OCI-LY7 (cell line): Measurements from ENCODE around the gene GPRC5C. TPM values are rescaled to one million over a fixed set of nuclear protein-coding genes. Genes with fewer than 3 reads are reported as not detected.

ENCODE experiments used
- BruUV-seq: library from RNA; stranded (reverse); fragments of 400-500 nt; replicated peaks from 2 replicates; lab custom pipeline; 2021; lab: Mats Ljungman, UMichigan
- CTCF ChIA-PET: fragments of 300-600 bp; sonication (Branson Sonifier 250); formaldehyde crosslinking; loops from one replicate; lab custom pipeline; 2022; ENCODE audit warnings: antibody characterized with exemption; ENCODE audit not compliant: unreplicated experiment; lab: Charles Lee
- POLR2A ChIA-PET: fragments of 300-600 bp; sonication (Branson Sonifier 250); formaldehyde crosslinking; loops from one replicate; lab custom pipeline; 2022; ENCODE audit warnings: antibody characterized with exemption; lab: Charles Lee
- DNase-seq: peaks from one replicate; pipeline ENCODE4 v3.0.0-alpha.2; 2015; ENCODE audit warnings: low spot score
- H2AFZ ChIP-seq: fragments of 200-600 bp; sonication (generic), shearing (Covaris generic); 2 replicates; pipeline ENCODE4 v1.6.1; 2014; ENCODE audit warnings: mild to moderate bottlenecking, antibody characterized with exemption, low read length, moderate library complexity
- H3K27ac ChIP-seq: fragments of 200-600 bp; sonication (generic); 2 replicates; pipeline ENCODE4 v1.5.1; 2014; ENCODE audit warnings: mixed run types, low read depth, mild to moderate bottlenecking, moderate library complexity, low read length, inconsistent platforms; ENCODE audit not compliant: poor library complexity, severe bottlenecking
- H3K36me3 ChIP-seq: fragments of 200-600 bp; sonication (generic); 2 replicates; pipeline ENCODE4 v1.6.1; 2014; ENCODE audit warnings: mild to moderate bottlenecking, antibody characterized with exemption, low read length, moderate library complexity, mixed read lengths; ENCODE audit not compliant: insufficient read depth
- H3K4me1 ChIP-seq: fragments of 200-600 bp; sonication (generic); 2 replicates; pipeline ENCODE4 v1.5.1; 2014; ENCODE audit warnings: mild to moderate bottlenecking, low read length; ENCODE audit not compliant: insufficient read depth, poor library complexity, severe bottlenecking
- H3K4me2 ChIP-seq: fragments of 200-600 bp; sonication (generic); 2 replicates; pipeline ENCODE4 v1.6.1; 2014; ENCODE audit warnings: mild to moderate bottlenecking, low read length
- H3K4me3 ChIP-seq: fragments of 200-600 bp; sonication (generic); 2 replicates; pipeline ENCODE4 v1.5.1; 2014; ENCODE audit warnings: mild to moderate bottlenecking, low read depth, low read length; ENCODE audit not compliant: poor library complexity, severe bottlenecking
- H3K79me2 ChIP-seq: fragments of 200-600 bp; sonication (generic); 2 replicates; pipeline ENCODE4 v1.6.1; 2016; ENCODE audit warnings: low read depth, mild to moderate bottlenecking, low read length, moderate library complexity, mixed read lengths; ENCODE audit not compliant: insufficient read depth
- H3K9me2 ChIP-seq: fragments of 200-600 bp; sonication (generic); 2 replicates; pipeline ENCODE4 v1.6.1; 2016; ENCODE audit warnings: mild to moderate bottlenecking, low read length, mixed read lengths; ENCODE audit not compliant: insufficient read depth
- H3K9me3 ChIP-seq: fragments of 200-600 bp; sonication (generic); 2 replicates; pipeline ENCODE4 v1.6.1; 2014; ENCODE audit warnings: mild to moderate bottlenecking, mixed run types, low read length, mixed read lengths
- H4K20me1 ChIP-seq: fragments of 200-600 bp; sonication (generic); 2 replicates; pipeline ENCODE4 v1.6.1; 2014; ENCODE audit warnings: mild to moderate bottlenecking, antibody characterized with exemption, low read length, moderate library complexity, mixed read lengths; ENCODE audit not compliant: insufficient read depth
- EZH2phosphoT487 ChIP-seq: fragments of 200-600 bp; sonication (generic); IDR thresholded peaks from 2 replicates; pipeline ENCODE4 v1.6.1; 2018; ENCODE audit warnings: low read depth, borderline replicate concordance, mild to moderate bottlenecking, mixed run types, antibody characterized with exemption, low read length, moderate library complexity, mixed read lengths
- intact Hi-C: fragments of 100-400 bp; cut with micrococcal nuclease; formaldehyde crosslinking; loops from one replicate; pipeline ENCODE4 v1.10.0; 2022; ENCODE audit not compliant: unreplicated experiment
- total RNA-seq, 2 experiments: library from RNA; depleted of rRNA in 1 of 2; stranded (reverse); fragments of >200 nt in 1 of 2; shearing (Covaris generic) in 1 of 2; gene quantifications; 2 replicates each; pipeline ENCODE4 v1.2.3, GENCODE V29; 2014 to 2022
- TF ChIP-seq, protein P1 (sequence below): fragments of 200-600 bp; sonication (generic); conservative IDR thresholded peaks from 2 replicates; pipeline ENCODE4 v1.5.1; 2014; ENCODE audit warnings: mild to moderate bottlenecking, antibody characterized with exemption, low read length, moderate library complexity, mixed read lengths

Gene GPRC5C
- total RNA-seq, 2 experiments from 2014 or later, result 1.1 to 19.5 TPM

GRCh38 chr17:74402048-74402447, 29.8 kb upstream of the GPRC5C start:
- H3K79me2 ChIP-seq, result no peaks in the 10 kb centered on the region
- no TSS peak for BruUV-seq
- intact Hi-C loops, result no loop called here

DNA sequence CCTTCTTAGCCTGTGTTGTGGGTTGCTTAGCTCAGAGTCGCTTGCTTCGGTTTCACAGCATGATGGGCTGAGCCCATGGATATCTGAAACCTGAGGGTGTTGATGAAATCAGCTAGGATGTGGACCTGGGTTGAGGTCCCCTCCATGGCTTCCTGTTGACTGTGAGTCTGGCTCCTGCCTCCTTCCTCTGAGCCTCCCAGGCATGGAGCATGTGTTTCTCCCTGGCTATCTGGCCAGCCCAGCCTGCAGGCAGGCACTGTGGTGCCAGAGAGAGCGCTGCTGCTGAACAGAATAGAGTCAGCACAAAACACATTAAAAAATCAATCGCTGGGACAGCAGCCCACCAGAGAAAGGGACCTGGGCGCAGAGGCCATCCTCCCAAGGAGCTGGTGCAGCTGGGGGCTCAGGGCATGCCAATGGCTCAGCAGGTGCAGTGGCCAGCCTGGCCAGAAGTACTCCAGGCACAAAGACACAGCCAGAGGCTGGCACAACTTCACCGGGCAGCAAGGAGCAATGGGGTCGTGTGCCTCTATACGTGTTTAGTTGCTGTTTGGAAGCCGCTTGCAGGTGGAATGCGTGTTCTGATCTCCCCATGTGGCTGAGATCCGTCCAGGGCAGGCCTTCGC, 28.3 kb upstream of the GPRC5C start:
- POLR2A ChIA-PET, result interaction anchor here (0.6 kb wide), 1 partner anchor 16 kb away, joined by 3 read pairs; no protein-coding TSS in a partner anchor
- intact Hi-C loops, result no loop called here
- H4K20me1 ChIP-seq, result no peaks in the 10 kb centered on the region
- no peaks in the 10 kb centered on the region for H3K36me3 ChIP-seq
- no peaks in the 10 kb centered on the region for H3K4me1 ChIP-seq
- CTCF ChIA-PET, result interaction anchor here (0.6 kb wide), 1 partner anchor 77 kb away, joined by 9 read pairs; no protein-coding TSS in a partner anchor
- H3K9me3 ChIP-seq, result no peaks in the 10 kb centered on the region
- H3K4me2 ChIP-seq, result no peak overlapping the region
- no peaks in the 10 kb centered on the region for H3K9me2 ChIP-seq
- no peak overlapping the region for H2AFZ ChIP-seq
- H3K79me2 ChIP-seq, result no peaks in the 10 kb centered on the region
- no peak for DNase-seq
- BruUV-seq, result no TSS peak
- H3K27ac ChIP-seq, result no peak overlapping the region
- TF ChIP-seq EZH2phosphoT487, result no peak
- TF ChIP-seq, protein P1, sequence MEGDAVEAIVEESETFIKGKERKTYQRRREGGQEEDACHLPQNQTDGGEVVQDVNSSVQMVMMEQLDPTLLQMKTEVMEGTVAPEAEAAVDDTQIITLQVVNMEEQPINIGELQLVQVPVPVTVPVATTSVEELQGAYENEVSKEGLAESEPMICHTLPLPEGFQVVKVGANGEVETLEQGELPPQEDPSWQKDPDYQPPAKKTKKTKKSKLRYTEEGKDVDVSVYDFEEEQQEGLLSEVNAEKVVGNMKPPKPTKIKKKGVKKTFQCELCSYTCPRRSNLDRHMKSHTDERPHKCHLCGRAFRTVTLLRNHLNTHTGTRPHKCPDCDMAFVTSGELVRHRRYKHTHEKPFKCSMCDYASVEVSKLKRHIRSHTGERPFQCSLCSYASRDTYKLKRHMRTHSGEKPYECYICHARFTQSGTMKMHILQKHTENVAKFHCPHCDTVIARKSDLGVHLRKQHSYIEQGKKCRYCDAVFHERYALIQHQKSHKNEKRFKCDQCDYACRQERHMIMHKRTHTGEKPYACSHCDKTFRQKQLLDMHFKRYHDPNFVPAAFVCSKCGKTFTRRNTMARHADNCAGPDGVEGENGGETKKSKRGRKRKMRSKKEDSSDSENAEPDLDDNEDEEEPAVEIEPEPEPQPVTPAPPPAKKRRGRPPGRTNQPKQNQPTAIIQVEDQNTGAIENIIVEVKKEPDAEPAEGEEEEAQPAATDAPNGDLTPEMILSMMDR, result no peak
- no peak overlapping the region for H3K4me3 ChIP-seq

More at GRCh38 chr17:74402048-74402447, 29.8 kb upstream of the GPRC5C start:
- no peak overlapping the region for H2AFZ ChIP-seq
- TF ChIP-seq, protein P1, result no peak
- TF ChIP-seq EZH2phosphoT487, result no peak
- H4K20me1 ChIP-seq, result no peaks in the 10 kb centered on the region
- no peaks in the 10 kb centered on the region for H3K4me1 ChIP-seq
- no peaks in the 10 kb centered on the region for H3K9me2 ChIP-seq
- no peaks in the 10 kb centered on the region for H3K36me3 ChIP-seq
- H3K9me3 ChIP-seq, result no peaks in the 10 kb centered on the region
- no peak overlapping the region for H3K4me2 ChIP-seq
- H3K27ac ChIP-seq, result no peak overlapping the region
- ChIA-PET CTCF (no interaction called here), POLR2A (no interaction called here)
- H3K4me3 ChIP-seq, result no peak overlapping the region
- no peak for DNase-seq

DNA sequence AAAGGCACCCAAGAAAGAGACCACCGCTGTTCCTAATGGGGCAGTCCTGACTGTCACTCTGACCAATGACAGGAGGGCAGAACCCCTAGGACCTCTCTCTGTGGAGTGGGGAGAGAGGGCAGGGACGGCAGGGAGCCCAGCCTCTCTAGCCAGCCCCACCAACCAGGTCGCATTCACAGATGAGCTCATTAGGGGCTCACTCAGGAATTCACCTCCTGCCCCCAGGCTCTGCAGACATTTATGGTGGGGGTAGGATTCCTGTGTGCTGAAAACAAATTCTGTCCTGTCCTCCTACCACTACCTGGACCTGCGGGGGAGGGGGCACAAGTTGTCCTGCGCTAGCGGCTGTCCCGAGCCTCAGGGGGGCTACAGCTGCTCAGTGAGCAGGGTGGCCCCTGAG, 27.7 kb upstream of the GPRC5C start:
- no peaks in the 10 kb centered on the region for H3K9me3 ChIP-seq
- H3K36me3 ChIP-seq, result no peaks in the 10 kb centered on the region
- H4K20me1 ChIP-seq, result no peaks in the 10 kb centered on the region
- H3K4me1 ChIP-seq, result no peaks in the 10 kb centered on the region
- no peaks in the 10 kb centered on the region for H3K9me2 ChIP-seq
- no peak overlapping the region for H3K4me2 ChIP-seq
- no peak overlapping the region for H3K4me3 ChIP-seq
- H2AFZ ChIP-seq, result no peak overlapping the region
- CTCF ChIA-PET, result no interaction called here
- H3K27ac ChIP-seq, result no peak overlapping the region
- no TSS peak for BruUV-seq
- POLR2A ChIA-PET, result interaction anchor here (0.6 to 0.7 kb wide), 2 partner anchors 15 to 92 kb away, joined by 3 read pairs; no protein-coding TSS in a partner anchor
- TF ChIP-seq, protein P1, result no peak
- TF ChIP-seq EZH2phosphoT487, result no peak
- DNase-seq, result no peak
- intact Hi-C loops, result no loop called here
- no peaks in the 10 kb centered on the region for H3K79me2 ChIP-seq
